NOMO-1 treated with DMSO at 0.1 percent for 48 hours (cell line): ENCODE data around the gene ARHGAP18.

Source experiments
- DNase-seq: peaks from one replicate; lab custom pipeline; 2025; ENCODE audit not compliant: unreplicated experiment; lab: John Stamatoyannopoulos, UW

ARHGAP18 gene

GRCh38 chr6:129695373-129696027 lies 14.5 kb downstream of the ARHGAP18 start:
- DNase-seq = no peak

DNA sequence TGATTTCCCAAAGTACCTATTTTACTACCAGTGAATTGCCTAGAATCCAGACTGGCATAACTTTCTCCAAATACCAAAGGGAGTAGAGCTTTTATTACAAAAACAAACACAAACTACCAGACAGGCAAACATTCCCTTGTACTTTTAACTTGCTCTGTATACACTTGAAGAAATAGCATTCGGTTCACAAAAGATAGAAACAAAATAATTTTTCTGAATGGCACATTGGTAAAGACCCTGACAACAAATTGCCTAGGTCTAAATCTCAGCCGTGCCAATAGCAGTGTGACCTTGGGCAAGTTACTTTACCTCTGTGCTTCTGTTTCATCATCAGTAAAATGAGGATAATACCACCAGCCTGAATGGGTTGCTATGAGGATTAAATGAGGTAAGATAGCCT lies 15.9 kb downstream of the ARHGAP18 start:
- DNase-seq = no peak

DNA sequence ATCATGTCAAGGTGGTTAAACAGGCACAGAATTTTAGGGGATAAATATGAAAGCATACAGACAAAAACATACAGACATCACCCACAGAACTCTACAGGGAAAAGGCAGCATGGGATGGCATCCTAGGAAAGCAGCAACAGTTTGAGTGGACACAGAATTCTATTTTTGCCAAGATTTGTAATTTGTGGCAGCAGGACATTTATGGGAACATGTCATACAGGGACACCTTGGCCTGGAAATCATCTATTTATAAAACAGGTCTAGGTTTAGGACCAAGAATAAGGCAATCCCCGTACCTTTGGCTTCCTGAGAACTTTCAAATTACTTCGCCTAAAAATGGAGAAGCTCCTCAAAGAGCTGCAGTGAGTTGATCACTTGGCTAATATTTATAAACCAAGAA lies 17.5 kb downstream of the ARHGAP18 start:
- no peak for DNase-seq

GRCh38 chr6:129691709-129692108 lies 18.3 kb downstream of the ARHGAP18 start:
- DNase-seq = no peak

DNA sequence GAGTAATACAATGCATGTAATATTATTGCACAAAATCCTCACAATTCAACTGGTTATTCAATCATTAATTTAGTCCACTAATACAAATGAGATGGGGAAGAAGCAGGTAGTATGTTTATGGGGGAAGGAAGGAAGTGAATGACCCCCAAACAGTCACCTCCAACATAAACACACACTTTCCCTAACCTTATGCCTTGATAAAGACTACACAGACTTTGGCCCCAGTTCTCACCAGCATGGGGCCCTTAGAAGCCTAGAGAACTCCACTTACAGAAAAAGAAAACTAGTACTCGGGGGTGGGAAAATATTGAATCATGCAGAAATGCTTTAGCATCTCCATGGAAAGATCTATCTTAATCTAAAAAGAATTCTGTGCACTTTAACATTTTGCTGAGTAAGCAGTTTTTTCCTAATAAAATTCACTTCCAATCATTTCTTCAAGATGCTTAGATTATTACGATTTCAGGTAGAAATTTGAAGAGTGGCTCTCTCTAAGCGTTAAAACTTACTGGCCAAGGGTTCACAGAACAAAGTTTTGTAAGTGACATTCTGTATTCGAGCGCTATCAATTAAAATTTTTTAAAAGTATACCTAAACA lies 18.8 kb downstream of the ARHGAP18 start:
- DNase-seq = no peak

DNA sequence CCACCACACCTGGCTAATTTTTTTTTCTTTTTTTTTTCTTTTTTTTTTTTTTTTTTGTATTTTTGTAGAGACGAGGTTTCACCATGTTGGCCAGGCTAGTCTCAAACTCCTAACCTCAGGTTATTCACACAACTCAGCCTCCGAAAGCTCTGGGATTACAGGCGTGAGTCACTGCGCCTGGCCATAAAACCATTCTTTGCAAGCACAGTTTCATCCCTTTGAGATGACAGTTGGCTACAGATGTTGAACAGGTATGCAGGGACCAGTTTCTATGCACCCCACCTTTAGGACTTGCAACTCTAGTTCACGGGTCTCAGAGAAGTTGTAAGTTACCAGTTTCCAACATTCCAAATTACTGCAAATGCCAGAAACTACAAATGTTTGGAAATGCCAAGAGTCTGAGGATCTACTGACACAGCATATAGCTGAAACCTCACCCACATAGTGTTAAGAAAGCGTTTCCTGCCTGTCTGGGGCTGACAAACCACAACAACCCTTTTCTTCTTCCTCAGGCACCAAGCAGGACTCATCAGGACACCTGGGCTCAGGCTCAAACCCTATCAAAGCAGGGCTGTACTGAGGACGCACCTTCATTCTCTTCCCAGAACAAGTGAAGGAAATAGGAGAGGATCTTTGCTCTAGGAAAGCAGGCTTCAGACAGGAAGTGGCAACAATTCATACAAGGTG lies 22.9 kb downstream of the ARHGAP18 start:
- peak; percentile 80 for DNase-seq

DNA sequence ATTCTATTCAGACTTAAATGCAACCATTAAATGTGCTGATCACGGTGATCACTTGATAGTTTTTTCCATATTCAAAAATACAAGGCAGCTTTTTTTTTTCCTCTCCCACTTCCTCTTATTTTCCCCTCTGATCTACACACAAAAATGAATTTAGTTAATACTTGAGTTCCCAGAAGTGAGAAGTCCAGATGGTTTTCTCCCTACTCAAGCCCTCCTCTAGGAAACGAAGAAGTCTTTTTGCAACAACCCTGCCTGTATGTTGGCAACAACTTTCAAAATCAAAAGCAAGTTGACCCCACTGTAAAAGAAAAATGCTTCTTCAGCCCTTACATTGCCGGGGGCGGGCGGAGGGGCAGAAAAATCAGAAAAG lies 24.3 kb downstream of the ARHGAP18 start:
- peak; percentile 37 for DNase-seq

GRCh38 chr6:129684903-129685661 lies 24.9 kb downstream of the ARHGAP18 start:
- no peak for DNase-seq

GRCh38 chr6:129684323-129684884 lies 25.6 kb downstream of the ARHGAP18 start:
- no peak for DNase-seq

- DNase-seq = peak; percentile 98
Measured at GRCh38 chr6:129683601-129684322, 26.2 kb downstream of the ARHGAP18 start.

GRCh38 chr6:129681913-129682205 lies 28.1 kb downstream of the ARHGAP18 start:
- DNase-seq = peak; percentile 50

DNA sequence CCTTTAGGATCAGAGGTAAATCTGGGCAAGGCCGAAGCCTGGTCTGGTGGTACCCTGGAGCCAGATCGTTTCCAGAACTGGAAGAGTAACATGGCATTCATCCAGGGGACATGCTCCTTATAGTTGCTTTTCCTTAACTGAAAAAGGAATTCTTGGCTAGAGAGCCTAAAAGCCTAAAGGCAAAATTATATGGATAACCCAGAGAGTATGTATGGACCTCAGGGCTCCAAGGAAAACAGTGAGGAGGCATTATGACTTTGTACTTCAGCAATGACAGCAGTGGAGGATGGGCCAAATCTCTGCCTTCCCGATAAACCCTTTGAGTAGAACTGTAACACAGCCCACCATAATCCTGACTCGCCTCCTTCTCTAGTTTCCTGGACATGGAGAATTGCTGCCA lies 29.3 kb downstream of the ARHGAP18 start:
- DNase-seq = no peak

DNA sequence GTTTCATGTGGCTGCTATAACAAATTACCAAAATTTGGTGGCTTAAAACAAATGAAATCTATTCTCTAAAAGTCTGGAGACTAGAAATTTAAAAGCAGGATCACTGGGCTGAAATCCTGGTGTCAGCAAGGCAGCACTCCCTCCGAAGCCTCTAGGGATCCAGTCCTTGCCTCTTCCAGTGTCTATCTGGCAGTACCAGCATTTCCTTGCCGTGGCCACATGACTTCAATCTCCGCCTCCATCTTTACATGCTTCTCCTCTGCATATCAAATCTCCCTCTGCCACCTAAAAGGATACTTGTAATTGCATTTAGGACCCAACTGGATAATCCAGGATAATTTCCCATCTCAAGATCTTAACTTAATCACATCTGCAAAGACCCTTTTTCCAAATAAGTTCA lies 30.2 kb downstream of the ARHGAP18 start:
- no peak for DNase-seq

- no peak for DNase-seq
Measured at GRCh38 chr6:129679275-129679674, 30.7 kb downstream of the ARHGAP18 start.

DNA sequence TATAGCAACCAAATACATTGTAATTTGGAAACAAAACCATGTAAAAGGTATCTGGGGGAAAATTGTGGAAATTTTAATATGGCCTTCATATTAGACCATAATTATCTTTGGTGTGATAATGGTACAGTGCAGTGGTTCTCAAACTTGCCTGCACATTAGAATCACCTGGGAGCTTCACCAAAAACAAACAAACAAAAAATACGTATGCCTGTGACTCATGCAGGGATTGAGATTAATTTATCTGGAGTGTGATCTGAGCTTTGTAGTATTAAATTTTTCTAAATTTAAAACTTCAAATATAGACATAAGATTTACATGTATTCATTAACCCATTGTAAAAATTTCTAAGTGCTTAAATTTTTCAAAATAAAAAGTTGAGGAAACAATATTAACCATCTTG lies 31.5 kb downstream of the ARHGAP18 start:
- no peak for DNase-seq

GRCh38 chr6:129677620-129678325 lies 32.2 kb downstream of the ARHGAP18 start:
- DNase-seq = no peak

GRCh38 chr6:129675669-129676472 lies 34.1 kb downstream of the ARHGAP18 start:
- no peak for DNase-seq

GRCh38 chr6:129673748-129674147 lies 36.2 kb downstream of the ARHGAP18 start:
- peak; percentile 7 for DNase-seq

DNA sequence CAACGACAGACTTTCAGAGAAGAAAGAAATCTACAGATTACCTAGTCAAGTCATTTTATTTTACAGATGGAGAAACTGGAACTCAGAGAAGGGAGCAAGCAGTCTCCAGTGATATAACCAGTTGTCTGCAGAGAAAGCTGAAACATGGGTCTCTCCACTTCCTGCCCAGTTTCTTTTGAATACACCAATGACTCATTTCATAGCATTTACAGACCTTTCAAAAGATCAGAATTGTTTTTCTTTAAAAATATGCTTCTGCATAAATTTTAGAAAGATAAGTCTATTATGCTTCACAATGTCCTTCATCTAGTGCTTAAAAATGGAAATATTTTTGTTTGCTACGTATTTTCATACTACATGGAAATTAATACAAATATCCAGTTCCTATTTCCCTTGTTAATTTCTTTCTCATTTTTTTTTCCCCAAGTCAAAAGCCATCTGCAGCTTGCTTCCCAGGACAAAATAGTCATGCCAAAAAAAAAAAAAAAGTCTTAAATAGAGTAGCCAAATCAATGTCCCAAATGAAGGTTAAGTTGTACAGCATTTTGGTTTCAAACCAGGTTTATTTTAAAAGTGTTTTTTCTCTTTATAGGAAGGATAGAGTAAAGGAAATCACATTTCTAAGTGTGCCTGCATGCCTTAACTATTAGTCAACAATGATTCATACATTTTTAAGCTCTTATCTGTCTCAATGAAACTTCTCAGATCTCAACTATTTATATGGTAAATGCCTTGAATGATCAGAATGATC lies 36.9 kb downstream of the ARHGAP18 start:
- peak; percentile 48 for DNase-seq
